ENCODE data around the gene ZNF165.
A peak's percentile ranks its signal among the peaks of the same experiment; 100 is the strongest.
"Not testable (repeated sequence)": the region's sequence is repeated elsewhere in the genome, so short reads cannot be mapped to it uniquely, and the experiment has no call there.

The ZNF165 gene

GRCh38 chr6:28080381-28080630 is at the start of gene ZNF165:
TSS of gene ZNF165 (plus strand) at chr6:28080568. CDS start at chr6:28085481, 4,913 bp downstream.
- H3K4me3 ChIP-seq (ENCODE audit: low read depth, low read length) = peak within 1 kb of the TSS; percentile 49

- TF ChIP-seq CTCF (IDR thresholded peaks at IDR 0.05; ENCODE audit: borderline replicate concordance, insufficient read depth, low read depth, low read length) = no peak
- no peak overlapping the region for H3K4me3 ChIP-seq (ENCODE audit: low read depth, low read length)
These were observed 26.8 kb upstream of the ZNF165 start for GRCh38 chr6:28053584-28053983.

- H3K4me3 ChIP-seq (ENCODE audit: low read depth, low read length) = no peak overlapping the region
- TF ChIP-seq CTCF (IDR thresholded peaks at IDR 0.05; ENCODE audit: borderline replicate concordance, insufficient read depth, low read depth, low read length) = no peak
These were observed 20.0 kb upstream of the ZNF165 start for GRCh38 chr6:28060405-28060804.

GRCh38 chr6:28064272-28064671 is 16.1 kb upstream of the ZNF165 start:
- H3K4me3 ChIP-seq (ENCODE audit: low read depth, low read length) = no peak overlapping the region
- no peak for TF ChIP-seq CTCF (IDR thresholded peaks at IDR 0.05; ENCODE audit: borderline replicate concordance, insufficient read depth, low read depth, low read length)

- H3K4me3 ChIP-seq (ENCODE audit: low read depth, low read length) = no peak overlapping the region
- no peak for TF ChIP-seq CTCF (IDR thresholded peaks at IDR 0.05; ENCODE audit: borderline replicate concordance, insufficient read depth, low read depth, low read length)
These were observed 12.3 kb upstream of the ZNF165 start for GRCh38 chr6:28068067-28068466.

- H3K4me3 ChIP-seq (ENCODE audit: low read depth, low read length) = not testable (repeated sequence)
These were observed 9.4 kb upstream of the ZNF165 start for GRCh38 chr6:28070968-28071367.

GRCh38 chr6:28078050-28078449 is 2.3 kb upstream of the ZNF165 start:
- no peak for TF ChIP-seq CTCF (IDR thresholded peaks at IDR 0.05; ENCODE audit: borderline replicate concordance, insufficient read depth, low read depth, low read length)
- no peak overlapping the region for H3K4me3 ChIP-seq (ENCODE audit: low read depth, low read length)

GRCh38 chr6:28078836-28079235 is 1.5 kb upstream of the ZNF165 start:
- no peak for TF ChIP-seq CTCF (IDR thresholded peaks at IDR 0.05; ENCODE audit: borderline replicate concordance, insufficient read depth, low read depth, low read length)
- no peak overlapping the region for H3K4me3 ChIP-seq (ENCODE audit: low read depth, low read length)

Measured in GM12875 (cell line).